ENCODE measurements around the gene CHD9. TPM values are rescaled to one million over a fixed set of nuclear protein-coding genes. Genes with fewer than 3 reads are reported as not detected.
"Not testable (repeated sequence)": the region's sequence is repeated elsewhere in the genome, so short reads cannot be mapped to it uniquely, and the experiment has no call there.

Gene CHD9
- polyA plus RNA-seq, 3 donors = 49.8 to 66.6 (median 58.6) TPM

DNA sequence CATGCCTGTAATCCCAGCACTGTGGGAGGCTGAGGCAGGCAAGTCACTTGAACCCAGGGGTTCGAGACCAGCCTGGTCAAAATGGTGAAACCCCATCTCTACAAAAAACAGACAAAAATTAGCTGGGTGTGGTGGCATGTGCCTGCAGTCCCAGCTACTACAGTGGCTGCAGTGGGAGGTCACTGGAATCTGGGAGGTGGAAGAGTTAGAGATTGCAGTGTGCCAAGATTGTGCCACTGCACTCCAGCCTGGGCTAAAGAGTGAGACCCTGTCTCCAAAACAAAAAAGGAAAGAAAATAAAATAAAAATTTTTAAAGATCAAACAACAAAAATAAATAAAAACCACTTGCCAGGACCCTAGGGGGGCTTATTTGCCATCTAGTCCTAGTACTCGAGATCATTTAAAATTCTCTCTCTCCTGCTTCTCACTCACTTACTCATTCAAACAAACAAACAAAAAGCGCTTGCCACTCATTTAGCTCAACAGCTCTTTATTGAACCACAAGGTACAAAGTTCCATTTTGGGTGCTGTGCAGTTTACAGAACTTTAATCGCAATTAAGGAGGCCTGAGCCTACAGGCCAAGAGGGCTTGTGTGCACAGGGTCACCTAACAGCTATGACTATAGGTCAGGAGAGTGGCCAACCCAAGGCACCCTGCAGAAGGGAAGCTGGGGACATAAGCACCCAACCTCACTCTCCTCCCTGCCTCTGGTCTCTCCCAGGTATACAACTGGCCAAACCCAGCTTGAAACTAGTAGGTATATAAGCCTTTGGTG lies 6.5 kb upstream of the CHD9 start:
- no peak for DNase-seq (ENCODE audit: low read depth in 3 of 3, low spot score in 2 of 3)

DNA sequence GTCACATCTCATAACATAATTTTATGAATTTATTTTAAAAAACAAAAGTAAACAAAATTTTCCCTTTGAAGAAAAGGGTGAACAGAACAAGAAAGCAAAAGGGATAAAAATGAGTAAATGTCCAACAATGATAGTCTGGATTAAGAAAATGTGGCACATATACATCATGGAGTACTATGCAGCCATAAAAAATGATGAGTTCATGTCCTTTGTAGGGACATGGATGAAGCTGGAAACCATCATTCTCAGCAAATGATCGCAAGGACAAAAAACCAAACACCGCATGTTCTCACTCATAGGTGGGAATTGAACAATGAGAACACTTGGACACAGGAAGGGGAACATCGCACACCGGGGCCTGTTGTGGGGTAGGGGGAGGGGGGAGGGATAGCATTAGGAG lies 3.5 kb upstream of the CHD9 start:
- not testable (repeated sequence) for DNase-seq (ENCODE audit: low read depth in 3 of 3, low spot score in 2 of 3)

DNA sequence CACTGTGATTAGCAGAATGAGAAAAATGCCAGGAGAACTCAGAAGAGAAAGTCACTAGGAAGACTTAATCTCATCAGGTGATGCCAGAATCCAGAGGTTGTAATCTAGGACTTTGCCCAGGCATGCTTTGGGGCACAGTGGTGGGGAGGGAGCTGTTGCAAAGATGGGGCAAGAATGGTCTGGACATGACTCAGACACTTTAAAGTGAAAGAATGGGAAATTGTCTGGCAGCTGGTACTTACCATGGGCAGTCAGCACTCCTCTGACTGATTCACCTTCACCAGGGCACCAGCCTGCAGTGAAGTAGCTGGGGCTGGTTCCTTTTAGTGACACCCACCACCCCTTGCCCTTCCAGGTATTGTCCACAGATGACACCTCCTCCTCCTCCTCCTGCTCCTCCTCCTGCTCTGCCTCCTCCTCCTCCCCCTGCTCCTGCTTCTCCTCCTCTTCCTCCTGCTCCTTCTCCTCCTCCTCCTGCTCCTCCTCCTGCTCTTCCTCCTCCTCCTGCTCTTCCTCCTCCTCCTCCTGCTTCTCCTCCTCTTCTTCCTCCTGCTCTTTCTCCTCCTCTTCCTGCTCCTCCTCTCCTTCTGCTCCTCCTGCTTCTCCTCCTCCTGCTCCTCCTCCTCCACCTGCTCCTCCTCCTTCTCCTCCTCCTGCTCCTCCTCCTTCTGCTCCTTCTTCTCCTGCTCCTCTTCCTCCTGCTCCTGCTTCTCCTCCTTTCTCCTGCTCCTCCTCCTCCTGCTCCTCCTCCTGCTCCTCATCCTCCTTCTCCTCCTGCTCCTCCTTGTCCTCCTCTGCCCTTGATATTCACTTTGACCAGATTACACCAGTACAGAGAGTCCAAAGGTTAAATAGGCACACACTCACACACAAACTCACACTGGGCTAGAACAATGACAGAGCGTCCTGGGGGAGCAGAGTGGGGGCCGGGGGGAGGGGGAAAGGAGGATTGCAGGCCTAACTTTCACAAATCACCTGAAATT lies 2.0 kb upstream of the CHD9 start, which contains the start of gene CHD9NB:
Gene CHD9NB, minus strand, starts transcription at position 379 of the 983 bp plus-strand sequence. CDS start 8,739 bp downstream, outside the sequence.
- DNase-seq (ENCODE audit: low read depth in 3 of 3, low spot score in 2 of 3) = no peak

DNA sequence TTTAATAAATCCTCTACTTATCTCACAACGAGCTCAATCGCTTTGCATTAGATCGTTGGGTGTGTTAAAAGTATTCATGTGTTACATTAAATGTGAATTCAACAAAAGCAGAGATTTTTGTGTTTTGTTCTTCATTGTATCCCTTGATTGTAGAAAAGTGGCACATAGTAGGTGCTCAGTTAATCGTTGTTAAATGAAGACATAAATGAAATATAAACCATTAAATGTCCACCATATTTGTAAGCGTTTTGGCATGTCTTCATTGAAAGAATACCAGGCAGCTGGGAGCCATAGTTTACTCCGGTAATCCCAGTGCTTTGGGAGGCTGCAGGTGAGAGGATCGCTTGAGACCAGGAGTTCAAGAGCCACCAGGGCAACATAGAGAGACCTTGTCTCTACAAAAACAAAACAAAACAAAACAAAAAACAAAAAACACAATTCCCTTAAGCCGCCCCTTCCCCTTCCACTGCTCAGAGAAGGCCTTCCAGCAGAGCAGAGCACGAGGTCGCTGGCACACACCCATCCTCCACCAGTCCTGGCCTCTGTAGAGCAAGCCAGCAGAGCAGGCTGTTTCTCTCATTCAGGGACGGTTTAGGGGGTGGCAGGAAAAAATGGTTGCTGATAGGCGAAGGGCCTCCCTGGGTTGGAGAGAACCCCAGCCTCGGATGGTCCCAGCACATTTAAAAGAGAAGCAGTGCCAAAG lies 673 bp upstream of the CHD9 start:
- no peak for DNase-seq (ENCODE audit: low read depth in 3 of 3, low spot score in 2 of 3)

DNA sequence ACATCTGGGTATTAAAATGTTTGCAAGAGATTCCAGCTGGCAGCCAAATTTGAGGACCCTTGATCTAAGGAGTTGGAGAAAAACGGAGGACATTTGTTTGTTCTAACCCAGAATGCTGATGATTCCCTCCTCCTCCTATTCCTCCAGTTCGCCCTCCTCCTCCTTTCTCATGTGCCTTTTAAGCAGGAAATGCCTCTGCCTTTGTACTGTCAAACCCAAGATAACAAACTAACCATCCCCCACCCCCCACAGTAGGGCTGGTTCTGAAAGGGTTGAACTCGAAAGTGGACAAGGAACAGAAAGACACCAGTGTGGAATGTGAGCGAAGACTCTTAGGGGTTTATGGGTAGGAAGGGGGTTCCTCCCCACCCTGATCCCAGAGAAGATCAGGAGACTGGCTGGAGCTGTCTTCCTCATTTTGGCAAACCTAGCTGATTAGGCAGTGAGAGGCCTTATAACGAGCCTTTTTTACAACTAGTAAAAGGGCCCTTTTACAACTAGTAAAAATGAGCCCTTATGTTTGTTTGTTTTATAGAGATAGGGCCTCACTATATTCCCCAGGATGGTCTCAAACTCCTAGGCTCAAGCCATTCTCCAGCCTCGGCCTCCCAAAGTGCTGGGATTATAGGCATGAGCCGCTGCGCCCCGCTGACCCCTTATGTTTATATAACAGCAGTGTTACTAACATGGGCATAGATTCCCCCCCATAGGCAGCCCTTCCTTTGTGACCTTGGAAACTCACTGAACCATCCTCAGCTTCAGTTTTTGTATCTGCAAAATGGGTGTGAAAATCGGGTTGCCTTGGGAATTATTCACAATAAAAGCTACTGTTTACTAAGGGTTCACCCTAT lies 975 bp downstream of the CHD9 start:
- no peak for DNase-seq (ENCODE audit: low read depth in 3 of 3, low spot score in 2 of 3)

DNA sequence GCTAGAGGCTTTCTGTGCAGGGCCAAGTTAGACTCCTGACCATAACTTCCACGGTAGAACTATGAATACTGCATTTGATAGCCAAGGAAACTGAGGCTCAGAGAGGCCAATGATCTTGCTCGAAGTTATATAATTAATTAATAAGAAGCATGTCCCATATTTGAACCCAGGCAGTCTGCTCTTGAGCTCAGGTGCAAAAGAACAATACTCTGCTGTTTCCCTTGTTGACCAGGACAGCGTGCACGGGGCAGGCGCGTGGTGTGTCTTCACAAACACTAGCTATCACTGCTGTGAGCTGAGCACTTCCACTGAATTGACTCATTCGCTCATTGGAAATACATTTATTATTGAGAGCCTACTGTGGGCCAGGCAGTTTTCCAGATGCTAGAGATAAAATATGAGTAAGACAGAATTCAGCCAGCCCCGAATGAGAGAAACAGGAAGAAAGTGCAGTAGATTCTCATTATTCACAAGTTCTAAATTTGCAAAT lies 1.6 kb downstream of the CHD9 start:
- DNase-seq (ENCODE audit: low read depth in 3 of 3, low spot score in 2 of 3) = no peak

DNA sequence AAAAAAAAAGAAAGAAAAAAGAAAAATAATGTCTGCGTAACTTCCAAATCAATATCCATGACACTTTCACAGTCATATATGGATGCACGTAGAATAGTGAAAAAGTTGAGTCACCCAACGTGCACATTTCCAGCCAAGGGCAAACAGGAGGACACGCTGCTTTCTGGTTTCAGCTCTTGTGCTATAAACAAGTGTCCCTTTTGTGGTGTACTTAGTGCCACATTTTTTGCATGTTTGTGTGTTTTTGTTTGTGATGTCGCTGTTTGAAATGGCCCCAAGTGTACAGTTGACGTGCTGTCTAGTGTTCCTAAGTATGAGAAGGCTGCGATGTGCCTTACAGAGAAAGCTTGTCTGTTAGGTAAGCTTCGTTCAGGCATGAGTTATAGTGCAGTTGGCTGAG lies 2.9 kb downstream of the CHD9 start:
- no peak for DNase-seq (ENCODE audit: low read depth in 3 of 3, low spot score in 2 of 3)

DNA sequence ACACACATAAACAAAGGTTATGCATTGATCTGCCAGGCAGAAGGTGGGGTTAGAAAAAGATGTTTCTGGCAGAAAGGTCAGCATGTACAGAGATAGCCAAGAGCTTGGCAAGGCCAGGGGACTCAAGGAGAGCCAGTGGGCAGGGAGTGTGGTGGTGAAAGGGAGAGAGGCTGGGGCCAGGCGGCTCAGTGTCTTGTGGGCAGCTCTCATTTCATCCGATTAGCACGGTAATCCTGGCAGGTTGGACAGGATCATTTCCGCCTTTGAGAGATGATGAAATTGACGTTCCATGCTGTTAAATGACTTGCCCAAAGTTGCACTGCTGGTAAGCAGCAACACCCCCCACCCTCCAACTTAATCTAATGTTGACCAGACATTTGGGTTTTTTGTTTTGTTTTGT lies 3.6 kb downstream of the CHD9 start:
- no peak for DNase-seq (ENCODE audit: low read depth in 3 of 3, low spot score in 2 of 3)

DNA sequence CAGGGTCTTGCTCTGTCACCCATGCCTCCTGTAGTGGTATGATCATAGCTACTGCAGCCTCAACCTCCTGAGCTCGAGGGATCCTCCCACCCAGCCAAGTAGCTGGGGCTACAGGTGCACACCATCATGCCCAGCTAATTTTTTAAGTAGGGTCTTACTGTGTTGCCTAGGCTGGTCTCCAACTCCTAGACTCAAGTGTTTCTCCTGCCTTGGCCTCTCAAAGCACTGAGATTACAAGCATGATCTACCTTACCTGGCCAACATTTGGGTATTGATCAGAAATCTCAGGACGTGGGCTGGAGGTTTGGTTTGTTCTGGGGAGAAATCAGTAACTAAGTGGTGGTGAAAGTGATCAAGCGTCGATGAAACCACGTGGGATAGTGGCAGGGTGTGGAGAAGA lies 4.1 kb downstream of the CHD9 start:
- DNase-seq (ENCODE audit: low read depth in 3 of 3, low spot score in 2 of 3) = no peak

DNA sequence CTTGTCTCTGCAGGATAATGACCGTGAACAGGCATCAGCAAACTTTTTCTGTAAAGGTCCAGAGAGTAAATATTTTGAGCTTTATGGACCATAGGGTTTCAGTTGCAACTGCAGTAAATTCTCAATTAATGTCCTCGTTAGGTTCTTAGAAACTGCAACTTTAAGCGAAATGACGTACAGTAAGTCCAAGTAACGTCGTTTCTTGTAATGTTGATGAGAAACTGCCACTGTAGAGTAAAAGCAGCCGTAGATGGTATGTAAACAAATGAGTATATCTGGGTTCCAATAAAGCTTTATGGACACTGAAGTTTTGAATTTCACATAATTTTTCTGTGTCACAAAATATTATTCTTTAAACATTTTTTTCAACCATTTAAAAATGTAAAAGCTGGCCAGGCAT lies 4.9 kb downstream of the CHD9 start:
- DNase-seq (ENCODE audit: low read depth in 3 of 3, low spot score in 2 of 3) = no peak

DNA sequence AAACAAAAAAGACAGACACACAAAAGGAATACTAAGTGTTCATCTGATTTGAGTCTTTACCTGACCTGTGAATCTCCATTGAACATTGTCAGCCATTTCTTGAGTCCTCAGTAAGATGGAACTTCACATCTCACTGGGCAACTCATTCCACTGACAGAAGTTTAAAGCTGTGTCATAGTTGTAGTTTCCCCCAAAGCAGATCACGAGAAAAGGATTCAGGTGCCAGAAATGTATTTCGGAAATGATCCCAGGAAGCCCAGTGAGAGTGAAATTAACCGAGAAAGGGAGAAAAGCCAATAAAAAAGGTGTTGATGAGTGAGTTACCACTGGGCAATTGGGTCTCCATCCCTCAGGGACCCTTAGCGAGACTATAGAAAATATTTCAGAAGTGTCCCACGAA lies 6.5 kb downstream of the CHD9 start:
- no peak for DNase-seq (ENCODE audit: low read depth in 3 of 3, low spot score in 2 of 3)

DNA sequence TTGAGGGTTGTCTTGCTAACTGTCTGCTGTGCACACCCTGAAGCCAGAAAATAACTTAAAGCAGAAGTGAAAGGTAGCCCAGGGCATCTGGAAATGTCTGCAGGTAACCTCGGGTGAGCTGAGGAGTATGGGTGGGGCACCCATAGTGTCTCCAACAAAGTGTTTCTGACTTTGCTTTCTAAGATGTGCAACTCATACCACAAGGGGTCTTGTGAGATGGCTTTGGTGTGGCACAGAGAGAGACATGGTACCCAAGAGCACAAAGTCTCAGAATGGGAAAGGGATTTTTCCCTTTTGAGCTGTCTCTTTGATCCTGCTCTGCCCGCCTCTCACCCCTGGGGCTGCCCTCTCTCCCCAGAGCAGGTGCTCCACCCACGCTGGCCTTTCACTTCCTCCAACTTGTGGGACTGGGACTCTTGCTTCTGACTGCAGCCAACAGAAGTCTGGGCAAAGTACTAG lies 6.9 kb downstream of the CHD9 start:
- DNase-seq (ENCODE audit: low read depth in 3 of 3, low spot score in 2 of 3) = no peak

DNA sequence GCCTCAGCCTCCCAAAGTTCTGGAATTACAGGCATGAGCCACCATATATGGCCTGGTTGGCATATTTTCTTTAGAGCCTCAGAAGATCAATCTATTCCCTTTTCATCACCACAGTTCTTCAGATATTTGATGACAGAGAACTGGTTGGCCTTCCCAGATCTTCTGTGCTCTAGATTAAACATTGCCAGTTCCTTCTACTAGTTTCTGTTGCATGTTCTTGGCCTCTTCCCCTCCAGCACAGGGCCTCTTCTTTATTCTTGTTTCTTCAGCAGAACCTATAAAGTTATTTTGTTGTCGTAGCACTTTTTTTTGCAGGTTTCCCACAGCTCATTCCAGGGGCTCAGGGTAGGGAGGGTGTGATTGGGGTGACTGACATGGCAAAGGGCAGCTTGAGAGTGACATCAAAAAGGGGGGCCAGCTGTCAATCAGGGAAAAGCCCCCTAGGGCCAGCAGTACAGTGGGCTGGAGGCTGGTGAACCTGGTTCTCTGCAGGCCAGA lies 9.3 kb downstream of the CHD9 start:
- no peak for DNase-seq (ENCODE audit: low read depth in 3 of 3, low spot score in 2 of 3)

DNA sequence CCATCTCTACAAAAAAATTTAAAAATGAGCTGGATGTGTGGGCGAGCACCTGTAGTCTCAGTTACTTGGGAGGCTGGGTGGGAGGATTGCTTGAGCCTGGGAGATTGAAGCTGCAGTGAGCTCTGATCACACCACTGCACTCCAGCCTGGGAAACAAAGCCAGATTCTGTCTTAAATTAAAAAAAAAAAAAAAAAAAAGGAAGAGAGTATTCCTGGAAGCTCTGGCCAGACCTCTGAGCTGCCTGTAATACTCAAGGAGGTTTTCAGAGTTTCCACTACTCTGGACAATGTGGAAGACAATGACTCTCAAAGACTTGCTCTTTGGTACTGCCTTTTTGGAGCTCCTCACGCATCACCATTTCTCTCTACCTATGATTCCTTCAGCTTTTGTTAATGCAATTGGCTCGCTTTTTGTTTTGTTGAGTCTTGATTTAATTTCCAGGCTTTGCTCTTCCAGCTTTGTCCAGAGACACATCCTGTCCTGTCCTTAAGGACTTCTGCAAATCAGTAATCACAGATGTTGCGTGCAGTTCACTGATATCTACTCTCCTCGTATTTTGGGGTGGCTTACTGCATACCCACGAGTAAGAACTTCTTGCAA lies 10.8 kb downstream of the CHD9 start:
- no peak for DNase-seq (ENCODE audit: low read depth in 3 of 3, low spot score in 2 of 3)

DNA sequence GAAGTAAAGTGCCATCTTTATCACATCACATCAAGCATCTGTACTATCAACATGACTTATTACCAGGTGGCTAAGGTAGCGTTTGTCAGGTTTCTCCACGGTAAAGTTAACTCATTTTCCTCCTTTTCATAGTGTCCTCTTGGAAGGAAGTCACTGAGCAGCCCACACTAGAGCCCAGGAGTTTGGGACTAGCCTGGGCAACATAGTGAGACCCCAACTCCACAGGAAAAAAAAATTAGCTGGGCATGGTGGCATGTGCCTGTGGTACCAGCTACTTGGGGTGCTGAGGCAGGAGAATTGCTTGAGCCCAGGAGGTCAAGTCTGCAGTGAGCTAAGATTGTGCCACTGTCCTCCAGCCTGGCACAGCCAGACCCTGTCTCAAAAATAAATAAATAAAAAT lies 12.9 kb downstream of the CHD9 start:
- DNase-seq (ENCODE audit: low read depth in 3 of 3, low spot score in 2 of 3) = no peak

DNA sequence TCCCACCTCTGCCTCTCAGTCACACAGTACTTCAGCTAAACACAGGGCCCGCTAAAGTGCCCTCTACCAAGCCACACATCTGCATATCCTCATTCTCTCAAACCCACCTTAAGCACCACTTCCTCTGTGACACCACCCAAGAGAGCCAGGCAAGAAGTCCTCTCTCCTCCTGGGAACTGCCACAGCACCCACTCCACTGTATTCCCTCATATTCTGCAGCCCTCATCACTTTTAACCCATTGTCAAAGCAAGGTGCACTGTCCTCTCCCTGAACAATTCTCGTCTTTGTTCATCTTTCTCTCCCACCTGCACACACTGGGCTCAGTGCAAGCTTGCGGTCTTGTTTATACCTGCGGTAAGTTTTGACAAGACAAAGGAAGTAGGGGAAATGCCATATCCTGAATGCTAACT lies 13.6 kb downstream of the CHD9 start:
- no peak for DNase-seq (ENCODE audit: low read depth in 3 of 3, low spot score in 2 of 3)

DNA sequence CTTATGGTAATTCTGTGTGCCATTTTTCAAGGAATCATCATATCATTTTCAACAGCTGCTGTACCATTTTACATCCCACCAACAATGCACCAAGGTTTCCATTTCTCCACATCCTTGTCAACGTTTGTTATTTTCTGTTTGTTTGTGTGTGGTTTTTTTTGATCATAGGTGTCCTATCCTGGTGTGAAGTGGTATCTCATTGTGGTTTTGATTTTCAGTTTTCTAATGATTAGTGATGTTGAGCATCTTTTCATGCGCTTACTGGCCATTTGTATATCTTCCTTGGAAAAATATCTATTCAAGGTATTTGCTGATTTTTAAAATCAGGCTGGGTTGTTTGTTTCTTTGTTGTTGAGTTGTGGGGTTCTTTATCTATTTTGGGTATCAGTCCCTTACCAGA lies 15.0 kb downstream of the CHD9 start:
- DNase-seq (ENCODE audit: low read depth in 3 of 3, low spot score in 2 of 3) = no peak

DNA sequence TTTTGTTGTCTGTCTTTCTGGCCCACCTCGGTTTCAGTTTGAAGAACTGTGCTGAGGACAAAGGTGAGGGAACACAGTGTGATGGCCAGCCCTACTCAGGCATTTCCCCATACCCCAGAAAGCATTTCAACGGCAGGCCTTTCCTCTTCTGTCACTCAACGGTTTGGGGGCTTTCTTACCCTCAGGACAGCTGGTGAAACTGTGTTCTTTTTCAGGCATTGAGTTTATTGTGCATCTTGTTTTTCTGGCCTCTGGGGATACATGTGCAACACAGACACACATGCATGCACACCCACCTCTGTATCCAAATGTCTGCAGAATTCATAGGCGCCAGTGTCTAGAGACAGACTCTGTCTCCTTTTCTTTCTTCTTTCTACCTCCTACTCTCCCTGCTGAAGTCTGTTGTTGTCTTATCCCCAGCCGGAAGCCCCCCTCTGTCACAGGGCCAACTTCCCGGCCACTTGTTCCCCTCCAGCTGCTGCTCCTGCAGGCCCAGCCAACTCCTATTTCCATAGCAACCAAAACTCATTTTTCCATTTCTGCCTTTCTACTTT lies 17.0 kb downstream of the CHD9 start:
- DNase-seq (ENCODE audit: low read depth in 3 of 3, low spot score in 2 of 3) = peak in 2 of 3 donors; percentile 68

DNA sequence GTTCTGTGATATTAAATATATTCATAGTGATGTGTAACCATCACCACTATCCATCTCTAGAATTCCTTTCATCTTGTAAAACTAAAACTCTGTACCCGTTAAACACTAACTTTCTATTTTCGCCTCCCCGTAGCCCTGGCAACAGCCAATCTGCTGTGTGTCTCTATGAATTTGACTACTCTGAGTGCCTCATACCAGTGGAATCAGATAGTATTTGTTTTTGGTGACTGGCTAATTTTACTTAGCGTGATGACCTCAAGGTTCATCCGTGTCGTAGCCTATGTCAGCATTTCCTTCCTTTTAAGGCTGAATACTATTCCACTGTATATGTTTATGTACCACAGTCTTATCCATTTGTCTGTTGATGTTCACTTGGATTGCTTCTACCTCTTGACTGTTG lies 18.2 kb downstream of the CHD9 start:
- no peak for DNase-seq (ENCODE audit: low read depth in 3 of 3, low spot score in 2 of 3)
